HG03175 (cell line): ENCODE results near the gene ZFHX3.
"Not testable (repeated sequence)": the region's sequence is repeated elsewhere in the genome, so short reads cannot be mapped to it uniquely, and the experiment has no call there.

ENCODE experiments used
- ATAC-seq: cut with Tn5 transposase; IDR thresholded peaks from one replicate; pipeline ENCODE4 v1.9.1; 2021; ENCODE audit warnings: mild to moderate bottlenecking, moderate library complexity; ENCODE audit not compliant: unreplicated experiment

The ZFHX3 gene

GRCh38 chr16:73000020-73000906 is 47.7 kb downstream of the ZFHX3 start:
- no peak for ATAC-seq

GRCh38 chr16:72999541-73000019 is 48.3 kb downstream of the ZFHX3 start:
- ATAC-seq: no peak

- no peak for ATAC-seq
These were observed 50.8 kb downstream of the ZFHX3 start for GRCh38 chr16:72997141-72997542.

GRCh38 chr16:72996291-72997062 is 51.5 kb downstream of the ZFHX3 start:
- no peak for ATAC-seq

GRCh38 chr16:72995882-72996270 is 52.1 kb downstream of the ZFHX3 start:
- ATAC-seq: not testable (repeated sequence)

GRCh38 chr16:72995151-72995881 is 52.6 kb downstream of the ZFHX3 start:
- ATAC-seq: peak; percentile 56

GRCh38 chr16:72992142-72992601 is 55.8 kb downstream of the ZFHX3 start:
- ATAC-seq: no peak

GRCh38 chr16:72991644-72992043 is 56.3 kb downstream of the ZFHX3 start:
- no peak for ATAC-seq

GRCh38 chr16:72991211-72991610 is 56.7 kb downstream of the ZFHX3 start:
- ATAC-seq: no peak

GRCh38 chr16:72990571-72990970 is 57.4 kb downstream of the ZFHX3 start:
- ATAC-seq: no peak

GRCh38 chr16:72989579-72990551 is 58.1 kb downstream of the ZFHX3 start:
- no peak for ATAC-seq

GRCh38 chr16:72989203-72989578 is 58.7 kb downstream of the ZFHX3 start:
- not testable (repeated sequence) for ATAC-seq

GRCh38 chr16:72988569-72988968 is 59.4 kb downstream of the ZFHX3 start:
- no peak for ATAC-seq

- no peak for ATAC-seq
These were observed 60.4 kb downstream of the ZFHX3 start for GRCh38 chr16:72987480-72987901.

GRCh38 chr16:72985995-72986394 is 61.9 kb downstream of the ZFHX3 start:
- no peak for ATAC-seq

- ATAC-seq: no peak
These were observed 62.6 kb downstream of the ZFHX3 start for GRCh38 chr16:72985148-72985941.

- ATAC-seq: no peak
These were observed 64.1 kb downstream of the ZFHX3 start for GRCh38 chr16:72983728-72984350.

GRCh38 chr16:72983241-72983640 is 64.7 kb downstream of the ZFHX3 start:
- ATAC-seq: no peak

GRCh38 chr16:72979974-72980373 is 68.0 kb downstream of the ZFHX3 start:
- no peak for ATAC-seq
